Femur (tissue), 1 donor: ENCODE measurements around the gene RPS16.

Experiments
- DNase-seq: peaks from one replicate; pipeline ENCODE4 v3.0.0-alpha.2; 2017

Gene RPS16

DNA sequence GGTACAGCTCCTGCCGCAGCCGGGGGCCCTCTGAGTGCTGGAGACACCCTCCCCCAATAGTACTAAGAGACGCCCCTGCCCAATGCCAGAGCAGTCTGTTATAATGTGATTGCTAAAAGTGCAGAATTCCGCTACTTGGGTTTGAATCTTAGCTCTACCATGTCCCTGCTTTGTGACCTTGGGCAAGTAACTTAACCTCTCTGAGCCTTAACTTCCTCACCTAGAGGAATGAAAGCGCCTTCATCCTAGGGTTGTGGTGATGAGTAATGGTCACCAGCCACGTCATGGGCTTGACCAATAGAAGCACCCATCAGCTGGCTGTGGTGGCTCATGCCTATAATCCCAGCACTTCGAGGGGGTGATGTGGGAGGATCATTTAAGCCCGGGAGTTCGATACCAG, 16.7 kb downstream of the RPS16 start:
- no peak for DNase-seq

DNA sequence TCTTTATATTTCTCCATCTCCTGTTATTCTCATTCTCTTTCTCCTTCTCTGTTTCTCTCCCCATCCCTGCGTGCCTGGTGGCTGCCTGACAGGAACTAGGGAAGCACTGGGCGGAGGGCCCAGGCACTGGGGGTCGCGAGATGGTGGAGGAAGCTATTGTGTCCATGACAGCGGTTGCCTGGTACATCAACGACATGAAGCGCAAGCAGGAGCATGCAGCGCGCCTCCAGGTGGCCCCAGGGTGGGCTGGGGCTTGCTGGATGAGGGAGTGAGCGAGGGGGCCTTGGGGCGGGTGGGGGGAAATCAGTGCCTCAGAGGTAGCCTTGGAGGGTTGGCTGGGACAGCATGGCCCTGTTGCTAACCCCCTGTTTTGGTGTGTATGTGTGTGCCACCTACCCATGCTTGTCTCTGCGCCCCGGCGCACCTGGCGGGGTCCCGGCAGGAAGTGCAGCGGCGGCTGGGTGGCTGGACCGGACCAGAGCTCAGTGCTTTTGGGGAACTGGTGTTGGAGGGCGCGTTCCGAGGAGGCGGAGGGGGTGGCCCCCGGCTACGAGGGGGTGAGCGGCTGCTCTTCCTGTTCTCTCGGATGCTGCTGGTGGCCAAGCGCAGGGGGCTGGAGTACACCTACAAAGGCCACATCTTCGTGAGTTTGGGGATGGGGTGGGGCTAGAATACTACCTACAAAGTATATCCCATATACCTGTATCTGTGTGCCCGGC, 18.1 kb downstream of the RPS16 start:
- no peak for DNase-seq

DNA sequence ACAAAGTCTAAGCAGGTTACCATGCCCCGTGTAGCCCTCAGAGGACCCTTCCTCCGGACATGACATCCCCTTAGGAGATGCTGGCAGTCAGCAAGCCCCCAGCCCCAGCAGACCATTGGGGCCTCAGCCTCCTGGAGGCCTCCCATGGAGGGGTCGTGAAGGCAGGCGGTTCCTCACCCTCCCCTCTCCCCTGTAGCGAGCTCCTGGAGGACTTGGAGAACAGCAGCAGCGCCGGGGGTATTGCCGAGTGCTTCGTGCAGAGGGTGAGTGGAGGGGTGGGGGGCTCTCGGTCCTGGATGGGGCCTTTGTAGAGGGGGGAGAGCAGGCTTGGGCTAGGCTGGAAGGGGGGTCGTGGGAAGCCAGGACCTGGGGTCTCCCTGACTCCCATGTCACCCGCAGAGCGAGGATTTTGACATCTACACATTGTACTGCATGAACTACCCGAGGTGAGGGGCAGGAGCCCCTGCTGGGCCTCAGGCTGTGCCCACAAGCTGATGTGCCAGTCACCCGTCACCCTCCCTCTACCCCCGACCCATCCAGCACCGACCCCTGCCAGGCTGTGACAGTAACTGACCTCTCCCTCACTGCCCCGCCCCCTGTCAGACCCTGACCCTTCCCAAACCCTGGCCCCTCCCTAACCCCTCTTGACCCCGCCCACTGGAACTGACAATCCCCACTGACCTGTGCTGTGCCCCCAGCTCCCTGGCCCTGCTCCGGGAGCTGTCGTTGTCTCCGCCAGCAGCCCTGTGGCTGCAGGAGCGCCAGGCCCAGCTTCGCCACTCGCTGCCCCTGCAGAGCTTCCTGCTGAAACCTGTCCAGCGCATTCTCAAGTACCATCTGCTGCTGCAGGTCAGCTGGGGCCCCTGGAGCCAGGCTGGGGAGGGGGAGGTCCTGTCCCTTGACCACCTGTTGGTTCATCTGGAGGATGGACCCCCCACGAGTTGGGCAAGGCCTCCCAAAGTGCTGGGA, 19.3 kb downstream of the RPS16 start:
- no peak for DNase-seq

- DNase-seq, result no peak
These were observed 20.4 kb downstream of the RPS16 start for GRCh38 chr19:39415111-39416046.

DNA sequence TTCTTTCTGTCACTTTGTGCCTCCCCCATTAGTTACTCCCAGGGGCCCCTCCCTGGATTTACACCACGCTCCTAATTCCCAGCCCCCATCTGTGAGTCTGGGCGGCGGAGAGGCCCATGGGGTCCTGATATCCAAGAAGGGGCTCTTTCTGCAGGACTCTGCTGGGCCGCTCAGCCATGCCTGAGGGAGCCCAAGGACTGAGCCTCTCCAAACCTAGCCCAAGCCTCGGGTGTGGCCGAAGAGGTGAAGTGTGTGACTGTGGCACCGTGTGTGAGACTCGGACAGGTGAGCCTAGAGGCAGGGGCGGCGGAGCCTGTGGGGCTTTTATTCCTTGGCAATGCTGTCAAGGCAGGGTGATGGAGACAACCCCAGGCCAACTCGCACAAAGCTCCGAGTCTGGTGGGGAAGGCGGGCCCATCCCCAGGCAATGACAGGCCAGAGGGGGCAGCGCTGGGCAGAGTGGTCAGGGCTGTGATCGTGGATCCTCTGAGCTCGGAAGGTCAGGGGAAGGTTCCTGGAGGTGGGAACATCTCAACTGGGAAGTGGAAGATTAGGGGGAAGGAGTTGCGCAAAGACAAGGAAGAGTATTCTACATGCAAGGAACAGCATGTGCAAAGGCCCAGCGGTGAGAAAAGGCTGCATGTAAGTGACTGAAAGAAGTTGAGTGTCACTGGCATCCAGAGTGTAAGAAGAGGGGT, 21.7 kb downstream of the RPS16 start:
- DNase-seq, result peak; percentile 57

DNA sequence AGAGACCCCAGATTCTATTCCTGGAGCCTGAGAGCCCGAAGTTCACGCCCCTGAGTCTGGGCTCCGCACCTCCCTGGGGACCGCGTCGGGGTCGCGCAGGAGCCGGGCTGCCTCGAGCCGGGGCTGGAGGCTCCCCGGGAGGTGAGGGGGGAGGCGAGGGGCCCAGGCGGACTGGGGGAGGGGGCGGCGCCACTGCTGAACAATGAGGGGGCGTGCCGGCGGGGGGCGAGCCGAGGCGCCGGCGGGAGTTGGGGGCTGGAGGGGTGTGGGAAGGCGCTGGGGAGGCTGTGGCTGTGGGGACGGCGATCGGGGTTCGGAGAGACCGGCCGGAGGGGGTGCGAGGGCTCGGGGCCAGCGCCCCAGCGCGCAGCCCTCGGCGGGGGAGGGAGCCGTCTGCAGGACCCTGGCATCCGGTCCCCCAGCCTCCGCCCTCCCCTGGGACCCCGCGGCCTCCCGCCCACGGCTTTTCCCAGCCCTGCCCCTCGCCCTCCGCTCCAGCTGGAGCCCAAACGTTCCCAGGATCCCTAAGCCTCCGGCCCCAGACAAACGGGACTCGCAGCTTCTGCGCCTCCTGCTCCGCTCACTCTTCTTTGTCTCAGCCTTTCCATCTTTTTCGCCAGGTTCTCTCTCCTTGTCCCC, 22.4 kb downstream of the RPS16 start:
- peak; percentile 89 for DNase-seq

GRCh38 chr19:39412867-39413271, 22.9 kb downstream of the RPS16 start:
- DNase-seq, result no peak

DNA sequence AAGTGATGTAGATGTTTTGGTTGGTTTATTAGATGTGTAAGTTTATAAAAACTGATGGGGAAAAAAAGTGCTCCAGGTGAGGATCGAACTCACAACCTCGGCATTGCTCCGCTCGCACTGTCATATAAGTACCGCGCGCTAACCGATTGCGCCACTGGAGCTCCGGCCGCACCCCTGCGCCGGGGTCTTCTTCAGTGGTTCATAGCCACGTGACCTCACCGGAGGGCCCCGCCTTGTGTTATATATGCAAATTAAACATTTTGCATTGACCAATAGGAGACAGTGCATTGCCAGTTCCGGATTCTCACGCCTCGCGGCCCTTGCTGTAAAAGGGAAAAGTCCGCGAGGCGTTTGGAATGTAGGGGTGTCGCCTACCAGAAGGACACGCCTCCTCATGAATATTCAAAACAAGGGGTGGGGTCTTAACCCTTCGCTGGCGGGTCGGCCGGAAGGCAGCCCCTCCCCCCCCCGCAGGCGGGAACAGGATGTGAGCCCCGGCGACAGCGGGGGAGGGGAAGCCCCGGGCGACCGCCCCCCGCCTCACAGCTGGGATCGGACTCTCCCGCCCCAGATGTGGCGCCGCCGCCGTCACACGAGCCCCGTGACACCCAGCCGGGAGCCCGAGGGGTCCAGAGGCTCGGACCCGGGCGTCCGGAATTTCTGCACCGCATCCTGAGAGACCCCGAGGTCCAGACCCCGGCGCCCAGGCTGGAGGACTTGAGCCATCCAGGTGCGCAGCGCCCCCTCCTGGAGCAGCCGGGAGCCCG, 23.5 kb downstream of the RPS16 start, which contains the start of gene PLEKHG2:
TSS of gene PLEKHG2 (plus strand) at position 570 of the 767 bp plus-strand sequence. CDS start 1,418 bp downstream, outside the sequence.
- peak; percentile 99 for DNase-seq

DNA sequence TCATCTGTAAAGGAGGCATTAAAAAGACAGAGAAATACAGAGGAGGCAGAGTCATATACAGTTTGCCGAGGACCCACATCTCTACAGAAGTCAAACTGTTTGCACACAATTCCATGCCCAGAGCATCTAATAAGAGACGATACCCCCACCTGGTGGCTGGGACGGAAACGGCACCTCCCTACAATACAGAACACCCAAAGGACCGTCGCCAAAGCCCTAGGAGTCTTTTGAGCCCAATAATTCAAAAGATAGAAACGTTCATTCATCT, 24.0 kb downstream of the RPS16 start:
- peak; percentile 94 for DNase-seq

DNA sequence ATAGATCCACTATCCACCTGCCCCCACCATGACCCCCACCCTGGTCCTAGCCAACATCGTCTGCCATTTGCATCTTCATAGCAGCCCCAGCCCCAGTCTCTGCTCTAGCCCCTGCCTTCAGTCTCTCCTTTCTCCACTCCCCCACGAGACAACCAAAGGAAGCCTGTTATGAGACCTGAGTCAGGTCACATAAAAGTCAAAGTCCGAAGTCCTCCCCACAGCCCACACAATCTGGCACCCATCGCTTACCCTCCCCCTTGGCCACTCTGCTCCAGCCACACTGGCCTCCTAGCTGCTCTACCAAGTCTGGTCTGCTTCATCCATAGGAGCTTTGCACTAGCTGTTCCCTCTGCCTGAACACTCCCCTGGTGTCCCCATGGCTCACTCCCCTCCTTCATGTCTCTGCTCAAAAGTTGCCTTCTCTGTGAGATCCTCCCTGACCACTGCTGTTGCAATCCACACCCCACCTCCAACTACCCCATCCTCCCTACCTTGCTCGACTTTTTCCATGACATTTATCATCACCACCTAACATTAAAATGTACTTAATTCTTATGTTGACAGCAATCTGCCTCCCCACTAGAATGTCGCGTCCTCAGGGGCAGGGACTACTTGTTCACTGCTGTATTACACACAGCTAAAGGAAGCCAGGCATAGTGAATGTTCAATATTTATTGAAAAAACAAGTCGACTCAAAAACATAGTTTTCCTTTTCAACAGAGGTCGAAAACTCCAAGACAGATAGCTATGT, 24.5 kb downstream of the RPS16 start:
- DNase-seq, result peak; percentile 79

- no peak for DNase-seq
These were observed 25.0 kb downstream of the RPS16 start for GRCh38 chr19:39410831-39411080.

DNA sequence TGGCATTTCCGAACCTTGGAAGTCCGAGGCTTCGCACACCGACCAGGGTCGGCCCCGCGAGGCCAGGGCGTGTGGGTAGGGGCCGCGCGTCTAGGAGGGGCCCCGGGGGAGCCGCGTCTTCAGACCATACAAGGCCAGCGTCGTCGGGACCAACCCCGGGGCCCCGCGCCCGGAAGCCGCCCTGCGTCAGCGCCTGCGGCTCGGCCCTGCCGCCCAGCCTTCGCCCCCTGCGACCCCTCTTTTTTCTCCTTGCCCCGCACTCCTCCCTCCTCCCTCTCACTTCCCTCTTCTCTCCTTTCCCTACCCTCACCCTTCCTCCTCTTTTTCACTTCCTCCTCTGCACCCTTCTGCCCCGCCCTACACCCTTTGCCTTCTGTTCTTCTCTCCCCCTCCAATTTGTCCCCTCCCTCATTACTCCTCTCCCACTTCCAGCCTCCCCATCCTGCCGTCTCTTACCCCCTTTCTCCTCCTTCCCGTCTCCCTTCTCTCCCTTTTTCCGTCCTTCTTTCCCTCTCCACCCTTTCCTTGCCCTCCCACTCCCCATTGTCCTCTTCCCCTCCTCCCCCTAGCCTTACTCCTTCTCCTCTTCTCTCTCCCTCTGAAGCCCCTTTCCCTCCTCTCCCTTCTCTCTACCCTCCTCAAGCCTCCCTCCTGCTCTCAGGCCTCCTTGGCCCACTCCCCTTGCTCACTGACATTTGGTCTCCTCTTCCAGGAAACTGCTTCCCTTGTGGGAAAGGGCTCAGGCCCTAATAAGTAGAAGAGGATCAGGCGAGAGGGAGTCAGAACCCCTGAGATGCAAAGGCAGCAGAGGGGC, 25.5 kb downstream of the RPS16 start:
- DNase-seq, result peak; percentile 88

GRCh38 chr19:39409208-39410016, 26.3 kb downstream of the RPS16 start:
- DNase-seq, result peak; percentile 90

DNA sequence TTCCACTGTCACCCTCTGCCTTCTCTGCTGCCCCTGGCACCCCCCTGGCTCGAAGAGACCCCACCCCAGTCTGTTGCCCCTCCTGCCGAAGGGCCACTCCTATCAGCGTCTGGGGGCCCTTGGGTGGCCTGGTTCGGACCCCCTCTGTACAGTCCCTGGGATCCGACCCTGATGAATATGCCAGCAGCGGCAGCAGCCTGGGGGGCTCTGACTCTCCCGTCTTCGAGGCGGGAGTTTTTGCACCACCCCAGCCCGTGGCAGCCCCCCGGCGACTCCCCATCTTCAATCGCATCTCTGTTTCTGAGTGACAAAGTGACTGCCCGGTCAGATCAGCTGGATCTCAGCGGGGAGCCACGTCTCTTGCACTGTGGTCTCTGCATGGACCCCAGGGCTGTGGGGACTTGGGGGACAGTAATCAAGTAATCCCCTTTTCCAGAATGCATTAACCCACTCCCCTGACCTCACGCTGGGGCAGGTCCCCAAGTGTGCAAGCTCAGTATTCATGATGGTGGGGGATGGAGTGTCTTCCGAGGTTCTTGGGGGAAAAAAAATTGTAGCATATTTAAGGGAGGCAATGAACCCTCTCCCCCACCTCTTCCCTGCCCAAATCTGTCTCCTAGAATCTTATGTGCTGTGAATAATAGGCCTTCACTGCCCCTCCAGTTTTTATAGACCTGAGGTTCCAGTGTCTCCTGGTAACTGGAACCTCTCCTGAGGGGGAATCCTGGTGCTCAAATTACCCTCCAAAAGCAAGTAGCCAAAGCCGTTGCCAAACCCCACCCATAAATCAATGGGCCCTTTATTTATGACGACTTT, 27.1 kb downstream of the RPS16 start:
- no peak for DNase-seq

GRCh38 chr19:39407660-39408391, 27.9 kb downstream of the RPS16 start:
- peak; percentile 69 for DNase-seq

GRCh38 chr19:39407410-39407659, 28.4 kb downstream of the RPS16 start:
- no peak for DNase-seq

DNA sequence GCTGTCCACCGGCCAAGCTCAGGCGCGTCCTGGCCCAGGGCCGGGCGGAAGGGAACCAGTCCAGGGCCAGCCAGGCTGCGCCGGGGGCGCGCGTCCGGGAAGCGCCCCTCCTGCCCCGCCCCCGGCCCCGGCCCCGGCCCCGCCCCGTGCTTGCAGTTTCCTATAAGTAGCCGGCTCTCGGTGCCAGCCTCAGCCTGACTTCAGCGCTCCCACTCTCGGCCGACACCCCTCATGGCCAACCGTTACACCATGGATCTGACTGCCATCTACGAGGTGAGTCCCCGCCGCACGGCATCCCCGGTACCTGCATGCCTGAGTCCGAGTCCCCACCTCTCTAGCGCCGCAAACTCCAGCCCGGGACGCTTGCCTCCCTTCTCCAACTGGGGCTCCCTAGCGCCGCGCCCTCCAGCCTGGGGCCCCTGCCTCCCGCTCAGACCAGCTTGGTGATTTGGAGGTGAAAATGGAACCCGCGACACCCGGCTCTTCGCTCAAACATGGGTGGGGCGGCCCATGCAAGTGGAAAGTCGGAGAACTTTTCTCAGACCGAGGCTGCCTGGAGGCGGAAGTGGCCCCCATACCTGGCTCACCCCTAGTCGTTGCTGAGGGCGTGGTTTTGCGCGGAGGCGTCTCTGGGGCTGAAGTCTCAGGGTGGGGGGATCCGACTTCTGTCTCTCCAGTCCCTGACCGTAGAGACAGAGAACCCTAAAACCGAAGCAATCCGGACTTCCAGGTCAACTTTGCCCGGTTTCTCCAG, 28.9 kb downstream of the RPS16 start, which contains the start of gene ZFP36:
TSS of gene ZFP36 (plus strand) at position 192 of the 754 bp plus-strand sequence. CDS start at position 250, 58 bp downstream.
- DNase-seq, result peak; percentile 94
